Measurements from ENCODE around the gene AGBL3. TPM values are rescaled to one million over a fixed set of nuclear protein-coding genes. Genes with fewer than 3 reads are reported as not detected.

Gene AGBL3
- total and polyA plus RNA-seq, 4 donors = 0.67 to 3.1 (median 1.8) TPM

DNA sequence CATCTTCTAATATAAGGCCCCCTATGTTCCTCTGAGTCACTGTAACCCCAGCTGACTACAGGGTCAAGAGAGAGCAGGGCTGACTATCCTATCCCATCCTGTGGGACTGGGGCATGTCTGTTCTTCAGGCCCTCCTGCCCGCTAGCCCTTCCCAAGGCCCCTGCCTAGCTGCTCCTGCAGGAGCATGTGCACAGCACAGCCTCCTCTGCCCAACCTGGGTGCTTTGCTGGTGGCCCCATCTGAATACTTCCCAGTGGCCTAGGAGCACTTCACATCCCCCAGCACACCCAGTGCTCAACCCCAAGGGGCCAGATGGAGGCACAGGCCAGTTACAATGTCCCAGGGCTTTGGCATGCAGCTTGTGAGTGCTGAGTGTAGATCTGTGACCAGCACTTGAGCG, 37.3 kb downstream of the AGBL3 start:
- TF ChIP-seq, protein P1, sequence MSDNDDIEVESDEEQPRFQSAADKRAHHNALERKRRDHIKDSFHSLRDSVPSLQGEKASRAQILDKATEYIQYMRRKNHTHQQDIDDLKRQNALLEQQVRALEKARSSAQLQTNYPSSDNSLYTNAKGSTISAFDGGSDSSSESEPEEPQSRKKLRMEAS (IDR thresholded peaks at IDR 0.05) = no peak
- TF ChIP-seq FOXA2 (IDR thresholded peaks at IDR 0.05) (no peak), RAD21 (IDR thresholded peaks at IDR 0.05) (no peak), EGR1 (IDR thresholded peaks at IDR 0.05; ENCODE audit: low read depth in 2 of 2) (no peak), SP1 (IDR thresholded peaks at IDR 0.05) (no peak), NR2F2 (IDR thresholded peaks at IDR 0.05) (no peak), JUND (IDR thresholded peaks at IDR 0.05) (no peak), HNF4G (IDR thresholded peaks at IDR 0.05) (no peak), RXRA (IDR thresholded peaks at IDR 0.05) (no peak), FOXA1 (IDR thresholded peaks at IDR 0.05) (no peak), YY1 (IDR thresholded peaks at IDR 0.05) (no peak), TAF1 (conservative IDR thresholded peaks at IDR 0.05) (no peak)
- TF ChIP-seq, protein P2, sequence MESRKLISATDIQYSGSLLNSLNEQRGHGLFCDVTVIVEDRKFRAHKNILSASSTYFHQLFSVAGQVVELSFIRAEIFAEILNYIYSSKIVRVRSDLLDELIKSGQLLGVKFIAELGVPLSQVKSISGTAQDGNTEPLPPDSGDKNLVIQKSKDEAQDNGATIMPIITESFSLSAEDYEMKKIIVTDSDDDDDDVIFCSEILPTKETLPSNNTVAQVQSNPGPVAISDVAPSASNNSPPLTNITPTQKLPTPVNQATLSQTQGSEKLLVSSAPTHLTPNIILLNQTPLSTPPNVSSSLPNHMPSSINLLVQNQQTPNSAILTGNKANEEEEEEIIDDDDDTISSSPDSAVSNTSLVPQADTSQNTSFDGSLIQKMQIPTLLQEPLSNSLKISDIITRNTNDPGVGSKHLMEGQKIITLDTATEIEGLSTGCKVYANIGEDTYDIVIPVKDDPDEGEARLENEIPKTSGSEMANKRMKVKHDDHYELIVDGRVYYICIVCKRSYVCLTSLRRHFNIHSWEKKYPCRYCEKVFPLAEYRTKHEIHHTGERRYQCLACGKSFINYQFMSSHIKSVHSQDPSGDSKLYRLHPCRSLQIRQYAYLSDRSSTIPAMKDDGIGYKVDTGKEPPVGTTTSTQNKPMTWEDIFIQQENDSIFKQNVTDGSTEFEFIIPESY (IDR thresholded peaks at IDR 0.05) = no peak
- TF ChIP-seq, protein P3, sequence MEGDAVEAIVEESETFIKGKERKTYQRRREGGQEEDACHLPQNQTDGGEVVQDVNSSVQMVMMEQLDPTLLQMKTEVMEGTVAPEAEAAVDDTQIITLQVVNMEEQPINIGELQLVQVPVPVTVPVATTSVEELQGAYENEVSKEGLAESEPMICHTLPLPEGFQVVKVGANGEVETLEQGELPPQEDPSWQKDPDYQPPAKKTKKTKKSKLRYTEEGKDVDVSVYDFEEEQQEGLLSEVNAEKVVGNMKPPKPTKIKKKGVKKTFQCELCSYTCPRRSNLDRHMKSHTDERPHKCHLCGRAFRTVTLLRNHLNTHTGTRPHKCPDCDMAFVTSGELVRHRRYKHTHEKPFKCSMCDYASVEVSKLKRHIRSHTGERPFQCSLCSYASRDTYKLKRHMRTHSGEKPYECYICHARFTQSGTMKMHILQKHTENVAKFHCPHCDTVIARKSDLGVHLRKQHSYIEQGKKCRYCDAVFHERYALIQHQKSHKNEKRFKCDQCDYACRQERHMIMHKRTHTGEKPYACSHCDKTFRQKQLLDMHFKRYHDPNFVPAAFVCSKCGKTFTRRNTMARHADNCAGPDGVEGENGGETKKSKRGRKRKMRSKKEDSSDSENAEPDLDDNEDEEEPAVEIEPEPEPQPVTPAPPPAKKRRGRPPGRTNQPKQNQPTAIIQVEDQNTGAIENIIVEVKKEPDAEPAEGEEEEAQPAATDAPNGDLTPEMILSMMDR (IDR thresholded peaks at IDR 0.05; ENCODE audit: low read depth, low read length, missing input control) = no peak
- TF ChIP-seq, protein P4, sequence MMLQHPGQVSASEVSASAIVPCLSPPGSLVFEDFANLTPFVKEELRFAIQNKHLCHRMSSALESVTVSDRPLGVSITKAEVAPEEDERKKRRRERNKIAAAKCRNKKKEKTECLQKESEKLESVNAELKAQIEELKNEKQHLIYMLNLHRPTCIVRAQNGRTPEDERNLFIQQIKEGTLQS (IDR thresholded peaks at IDR 0.05) = no peak
- no peaks in the 10 kb centered on the region for H3K4me1 ChIP-seq (ENCODE audit: control insufficient read depth in 4 of 4, insufficient read depth in 4 of 4, low read length in 3 of 4)
- no peak overlapping the region for H3K4me3 ChIP-seq (ENCODE audit: low read depth in 1 of 3, low read length in 3 of 3)
- H3K36me3 ChIP-seq (ENCODE audit: control insufficient read depth in 4 of 4, insufficient read depth in 3 of 4, low read depth in 1 of 4, low read length in 3 of 4) = no peaks in the 10 kb centered on the region
- WGBS = 96% methylated on average over 2 of the region's 2 CpGs
- H3K9ac ChIP-seq (ENCODE audit: low read depth in 1 of 2, low read length in 2 of 2) = no peak overlapping the region
- H3K27ac ChIP-seq (ENCODE audit: low read depth in 1 of 2, low read length in 2 of 2) = no peak overlapping the region
- DNase-seq (ENCODE audit: low spot score) = no peak
- peaks cover 0 to 2% (median 0%) of the 10 kb centered on the region in 4 donors for H3K9me3 ChIP-seq (ENCODE audit: control insufficient read depth in 4 of 4, low read length in 3 of 4)
- H3K27me3 ChIP-seq (ENCODE audit: control insufficient read depth in 4 of 4, insufficient read depth in 4 of 4, low read length in 3 of 4) = no peaks in the 10 kb centered on the region

DNA sequence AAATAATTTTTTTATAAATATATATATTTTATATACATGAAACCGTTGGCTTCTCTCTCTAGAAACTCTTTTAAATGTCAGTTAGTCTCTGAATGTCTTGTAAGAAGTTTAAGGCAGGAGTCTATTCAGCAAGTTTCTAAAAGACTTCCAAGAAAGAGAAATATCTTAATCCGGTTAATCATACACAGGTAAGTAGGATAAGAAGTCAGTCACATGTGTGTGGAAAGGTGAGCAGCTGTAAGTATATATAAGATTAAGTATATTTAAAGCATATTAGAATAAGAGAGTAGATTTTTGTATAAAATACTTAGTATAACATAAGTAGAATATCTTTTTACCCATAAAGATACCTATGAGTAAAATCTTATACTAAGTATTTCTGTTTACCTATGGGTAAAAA, 48.9 kb downstream of the AGBL3 start:
- Histone ChIP-seq H3K27me3 (ENCODE audit: control insufficient read depth in 4 of 4, insufficient read depth in 4 of 4, low read length in 3 of 4) (no peaks in the 10 kb centered on the region), H3K9ac (ENCODE audit: low read depth in 1 of 2, low read length in 2 of 2) (no peak overlapping the region), H3K4me1 (ENCODE audit: control insufficient read depth in 4 of 4, insufficient read depth in 4 of 4, low read length in 3 of 4) (no peaks in the 10 kb centered on the region), H3K27ac (ENCODE audit: low read depth in 1 of 2, low read length in 2 of 2) (no peak overlapping the region), H3K4me3 (ENCODE audit: low read depth in 1 of 3, low read length in 3 of 3) (no peak overlapping the region), H3K36me3 (ENCODE audit: control insufficient read depth in 4 of 4, insufficient read depth in 3 of 4, low read depth in 1 of 4, low read length in 3 of 4) (no peaks in the 10 kb centered on the region), H3K9me3 (ENCODE audit: control insufficient read depth in 4 of 4, low read length in 3 of 4) (no peaks in the 10 kb centered on the region)
- 85% methylated on average over 2 of the region's 2 CpGs for WGBS
- TF ChIP-seq, protein P4 (IDR thresholded peaks at IDR 0.05) = no peak
- no peak for TF ChIP-seq SP1 (IDR thresholded peaks at IDR 0.05)
- TF ChIP-seq EGR1 (IDR thresholded peaks at IDR 0.05; ENCODE audit: low read depth in 2 of 2) = no peak
- TF ChIP-seq RAD21 (IDR thresholded peaks at IDR 0.05) = no peak
- no peak for TF ChIP-seq FOXA1 (IDR thresholded peaks at IDR 0.05)
- TF ChIP-seq GABPA (IDR thresholded peaks at IDR 0.05 in 1 of 2, conservative IDR thresholded peaks at IDR 0.05 in 1 of 2) = no peak
- TF ChIP-seq, protein P3 (IDR thresholded peaks at IDR 0.05; ENCODE audit: low read depth, low read length, missing input control) = no peak
- no peak for TF ChIP-seq TAF1 (conservative IDR thresholded peaks at IDR 0.05)
- TF ChIP-seq YY1 (IDR thresholded peaks at IDR 0.05) = no peak
- TF ChIP-seq, protein P2 (IDR thresholded peaks at IDR 0.05) = no peak
- TF ChIP-seq FOXA2 (IDR thresholded peaks at IDR 0.05) = no peak
- no peak for TF ChIP-seq HNF4A (conservative IDR thresholded peaks at IDR 0.05)
- TF ChIP-seq RXRA (IDR thresholded peaks at IDR 0.05) = no peak
- TF ChIP-seq, protein P5, sequence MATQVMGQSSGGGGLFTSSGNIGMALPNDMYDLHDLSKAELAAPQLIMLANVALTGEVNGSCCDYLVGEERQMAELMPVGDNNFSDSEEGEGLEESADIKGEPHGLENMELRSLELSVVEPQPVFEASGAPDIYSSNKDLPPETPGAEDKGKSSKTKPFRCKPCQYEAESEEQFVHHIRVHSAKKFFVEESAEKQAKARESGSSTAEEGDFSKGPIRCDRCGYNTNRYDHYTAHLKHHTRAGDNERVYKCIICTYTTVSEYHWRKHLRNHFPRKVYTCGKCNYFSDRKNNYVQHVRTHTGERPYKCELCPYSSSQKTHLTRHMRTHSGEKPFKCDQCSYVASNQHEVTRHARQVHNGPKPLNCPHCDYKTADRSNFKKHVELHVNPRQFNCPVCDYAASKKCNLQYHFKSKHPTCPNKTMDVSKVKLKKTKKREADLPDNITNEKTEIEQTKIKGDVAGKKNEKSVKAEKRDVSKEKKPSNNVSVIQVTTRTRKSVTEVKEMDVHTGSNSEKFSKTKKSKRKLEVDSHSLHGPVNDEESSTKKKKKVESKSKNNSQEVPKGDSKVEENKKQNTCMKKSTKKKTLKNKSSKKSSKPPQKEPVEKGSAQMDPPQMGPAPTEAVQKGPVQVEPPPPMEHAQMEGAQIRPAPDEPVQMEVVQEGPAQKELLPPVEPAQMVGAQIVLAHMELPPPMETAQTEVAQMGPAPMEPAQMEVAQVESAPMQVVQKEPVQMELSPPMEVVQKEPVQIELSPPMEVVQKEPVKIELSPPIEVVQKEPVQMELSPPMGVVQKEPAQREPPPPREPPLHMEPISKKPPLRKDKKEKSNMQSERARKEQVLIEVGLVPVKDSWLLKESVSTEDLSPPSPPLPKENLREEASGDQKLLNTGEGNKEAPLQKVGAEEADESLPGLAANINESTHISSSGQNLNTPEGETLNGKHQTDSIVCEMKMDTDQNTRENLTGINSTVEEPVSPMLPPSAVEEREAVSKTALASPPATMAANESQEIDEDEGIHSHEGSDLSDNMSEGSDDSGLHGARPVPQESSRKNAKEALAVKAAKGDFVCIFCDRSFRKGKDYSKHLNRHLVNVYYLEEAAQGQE (IDR thresholded peaks at IDR 0.05) = no peak
- no peak for TF ChIP-seq JUND (IDR thresholded peaks at IDR 0.05)
- TF ChIP-seq HNF4G (IDR thresholded peaks at IDR 0.05) = no peak
- DNase-seq (ENCODE audit: low spot score) = no peak

Measured in liver (tissue), 9 donors.